CD14-positive monocyte (primary cell): ENCODE measurements around the gene NAPB. TPM values are rescaled to one million over a fixed set of nuclear protein-coding genes. Genes with fewer than 3 reads are reported as not detected.

ENCODE experiments used
- DNase-seq, 3 donors: peaks; one replicate each; pipeline ENCODE4 v3.0.0-alpha.2; 2011 to 2022
- H2AFZ ChIP-seq: 2 replicates; pipeline ENCODE4 v1.6.0; 2012; ENCODE audit warnings: mild to moderate bottlenecking, low read depth, low read length, inconsistent platforms; ENCODE audit not compliant: insufficient read depth, poor library complexity, severe bottlenecking
- H3K27ac ChIP-seq, 2 donors: 1 replicate in 1 of 2; 2 replicates in 1 of 2; pipeline ENCODE4 v1.5.1; 2012 to 2013; ENCODE audit warnings: low read length in 2 of 2, control low read depth in 1 of 2, inconsistent platforms in 1 of 2, low read depth in 1 of 2, mild to moderate bottlenecking in 1 of 2
- H3K27me3 ChIP-seq, 2 donors: one replicate each; pipeline versions ENCODE4 v1.6.0 to v1.6.1; 2011 to 2013; ENCODE audit warnings: low read length in 2 of 2; ENCODE audit not compliant: control insufficient read depth in 2 of 2, insufficient read depth in 2 of 2
- H3K36me3 ChIP-seq, 2 donors: replicated peaks in 1 of 2; 1 replicate in 1 of 2; 2 replicates in 1 of 2; pipeline versions ENCODE4 v1.5.1 to v1.6.1; 2012 to 2013; ENCODE audit warnings: low read length in 2 of 2, control low read depth in 1 of 2, inconsistent platforms in 1 of 2, mild to moderate bottlenecking in 1 of 2; ENCODE audit not compliant: insufficient read depth in 2 of 2, control insufficient read depth in 1 of 2
- H3K4me1 ChIP-seq, 2 donors: 1 replicate in 1 of 2; 2 replicates in 1 of 2; pipeline versions ENCODE4 v1.5.1 to v1.6.1; 2012 to 2013; ENCODE audit warnings: low read length in 2 of 2, control low read depth in 1 of 2, inconsistent platforms in 1 of 2, mild to moderate bottlenecking in 1 of 2, moderate library complexity in 1 of 2; ENCODE audit not compliant: insufficient read depth in 2 of 2, control insufficient read depth in 1 of 2
- H3K4me2 ChIP-seq: replicated peaks from 2 replicates; pipeline ENCODE3; 2012; ENCODE audit warnings: low read length, moderate library complexity, mild to moderate bottlenecking; ENCODE audit not compliant: poor library complexity, severe bottlenecking; ENCODE audit errors: extremely low read depth
- H3K4me3 ChIP-seq, 3 experiments: fragments of 200-600 bp in 1 of 3; sonication (generic) in 1 of 3; replicated peaks in 1 of 3; 1 replicate in 2 of 3; 2 replicates in 1 of 3; pipeline ENCODE4 v1.5.1; 2011 to 2013; ENCODE audit warnings: low read length in 3 of 3, mild to moderate bottlenecking in 3 of 3, control low read depth in 2 of 3, low read depth in 2 of 3, inconsistent platforms in 1 of 3, moderate library complexity in 1 of 3
- H3K79me2 ChIP-seq: 2 replicates; pipeline ENCODE4 v1.6.0; 2012; ENCODE audit warnings: mild to moderate bottlenecking, control low read depth, inconsistent platforms, low read length, moderate library complexity; ENCODE audit not compliant: insufficient read depth
- H3K9ac ChIP-seq: 2 replicates; pipeline ENCODE4 v1.6.0; 2017; ENCODE audit warnings: low read length, mild to moderate bottlenecking; ENCODE audit not compliant: insufficient read depth, poor library complexity, severe bottlenecking
- H3K9me3 ChIP-seq, 2 donors: replicated peaks in 1 of 2; 1 replicate in 1 of 2; 2 replicates in 1 of 2; pipeline versions ENCODE4 v1.5.1 to v1.6.1; 2012 to 2013; ENCODE audit warnings: low read length in 2 of 2, control low read depth in 1 of 2; ENCODE audit not compliant: control insufficient read depth in 1 of 2, insufficient read depth in 1 of 2
- H4K20me1 ChIP-seq: 2 replicates; pipeline ENCODE4 v1.6.0; 2012; ENCODE audit warnings: mild to moderate bottlenecking, low read length, control low read depth, moderate library complexity; ENCODE audit not compliant: insufficient read depth
- H3K27ac Mint-ChIP-seq, 7 donors: one replicate each; pipeline ENCODE4 v1.8.0; 2020; ENCODE audit warnings: mild to moderate bottlenecking in 7 of 7, mixed read lengths in 7 of 7, moderate library complexity in 6 of 7, inconsistent platforms in 2 of 7
- H3K27me3 Mint-ChIP-seq, 3 donors: one replicate each; pipeline ENCODE4 v1.8.0; 2021 to 2022; ENCODE audit warnings: low read depth in 3 of 3, mild to moderate bottlenecking in 3 of 3, mixed read lengths in 3 of 3, moderate library complexity in 3 of 3, inconsistent platforms in 1 of 3
- H3K36me3 Mint-ChIP-seq, 2 donors: one replicate each; pipeline ENCODE4 v1.8.0; 2020; ENCODE audit warnings: mixed read lengths in 2 of 2, inconsistent platforms in 1 of 2, mild to moderate bottlenecking in 1 of 2
- H3K4me1 Mint-ChIP-seq: one replicate; pipeline ENCODE4 v1.8.0; 2020; ENCODE audit warnings: mild to moderate bottlenecking, mixed read lengths
- H3K4me3 Mint-ChIP-seq, 2 donors: one replicate each; pipeline ENCODE4 v1.8.0; 2020; ENCODE audit warnings: mild to moderate bottlenecking in 2 of 2, mixed read lengths in 2 of 2, moderate library complexity in 1 of 2
- H3K9me3 Mint-ChIP-seq, 7 donors: one replicate each; pipeline ENCODE4 v1.8.0; 2020 to 2022; ENCODE audit warnings: mixed read lengths in 7 of 7, mild to moderate bottlenecking in 6 of 7, moderate library complexity in 6 of 7, inconsistent platforms in 2 of 7
- WGBS: methylation state at CpG from one replicate; pipeline ENCODE4 v1.1.5; 2013; ENCODE audit warnings: missing lambda C conversion rate; ENCODE audit not compliant: insufficient coverage; 5-methylcytosine and 5-hydroxymethylcytosine counted together
- intact Hi-C, 2 donors: fragments of 100-400 bp; cut with micrococcal nuclease; formaldehyde crosslinking; loops; one replicate each; pipeline versions ENCODE4 v1.15.0 to v1.15.1; 2023
- polyA plus RNA-seq, 3 donors: library from polyadenylated mRNA; depleted of rRNA in 1 of 3; unstranded in 2 of 3; stranded (reverse) in 1 of 3; fragments of 300-500 nt in 2 of 3; fragments of >200 nt in 1 of 3; fragmentation: Illumina TruSeq in 2 of 3; gene quantifications; 1 replicate in 2 of 3; 2 replicates in 1 of 3; pipeline ENCODE4 v1.2.3, GENCODE V29; 2012 to 2021
- TF ChIP-seq, protein P1 (sequence below): fragments of 200-600 bp; IDR thresholded peaks from one replicate; pipeline ENCODE4 v1.8.0; 2022; ENCODE audit warnings: antibody characterized with exemption, mild to moderate bottlenecking

The NAPB gene
- polyA plus RNA-seq, 3 donors = 2.4 to 6.3 (median 2.6) TPM

DNA sequence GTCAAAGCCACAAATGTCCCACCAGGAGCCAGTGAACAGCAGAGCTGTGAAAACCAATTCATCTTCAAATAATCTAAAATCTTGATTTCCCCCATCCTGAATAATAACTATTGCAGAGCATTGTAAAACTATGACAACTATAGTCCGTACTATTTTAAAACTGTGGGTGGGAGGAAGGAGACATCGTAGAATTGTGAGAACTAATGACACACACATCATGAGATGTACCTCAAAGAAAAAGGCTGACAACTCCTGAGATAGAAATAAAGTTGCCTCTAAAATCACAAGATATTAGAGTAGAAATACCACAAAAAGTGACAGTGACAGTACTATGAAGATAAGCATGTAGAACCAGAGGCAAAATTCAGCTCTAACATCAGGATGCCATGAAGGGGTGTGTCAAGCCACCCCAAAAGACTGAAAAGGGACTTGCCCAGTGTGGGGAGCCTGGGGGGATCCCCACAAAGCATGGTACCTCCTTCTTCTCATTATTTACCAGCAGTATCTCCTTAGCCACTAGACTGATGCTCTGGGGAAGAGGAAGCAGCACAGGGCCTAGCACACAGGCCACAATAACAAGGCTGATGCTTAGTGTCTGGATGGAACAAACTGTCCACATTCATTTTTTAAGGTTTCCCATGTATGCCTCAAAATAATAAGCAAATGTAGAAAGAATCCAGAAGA is 13.4 kb downstream of the NAPB start:
- Histone ChIP-seq H4K20me1 (peaks cover 81% of the 10 kb centered on the region), H3K36me3 (peaks cover 3 to 5% of the 10 kb centered on the region in 2 donors), H2AFZ (no peak overlapping the region), H3K79me2 (peaks cover 88% of the 10 kb centered on the region), H3K27me3 (no peaks in the 10 kb centered on the region), H3K9me3 (no peaks in the 10 kb centered on the region), H3K9ac (no peak overlapping the region), H3K4me1 (no peaks in the 10 kb centered on the region), H3K27ac (no peak overlapping the region), H3K4me2 (no peak overlapping the region), H3K4me3 (no peak overlapping the region)
- Mint-ChIP-seq H3K36me3 (peaks cover 11 to 17% of the 10 kb centered on the region in 2 donors), H3K27me3 (peaks cover 0 to 1% (median 0%) of the 10 kb centered on the region in 3 donors), H3K4me3 (no peak overlapping the region), H3K27ac (peak overlapping the region in 2 of 7 donors; percentile 21 to 46), H3K9me3 (no peaks in the 10 kb centered on the region), H3K4me1 (peaks cover 15% of the 10 kb centered on the region)
- DNase-seq = peak in 1 of 3 donors; percentile 18
- intact Hi-C loops = loop anchor here in 1 of 2 donors (10.0 kb wide), 1 partner anchor 63 kb away; no protein-coding TSS in a partner anchor
- TF ChIP-seq, protein P1, sequence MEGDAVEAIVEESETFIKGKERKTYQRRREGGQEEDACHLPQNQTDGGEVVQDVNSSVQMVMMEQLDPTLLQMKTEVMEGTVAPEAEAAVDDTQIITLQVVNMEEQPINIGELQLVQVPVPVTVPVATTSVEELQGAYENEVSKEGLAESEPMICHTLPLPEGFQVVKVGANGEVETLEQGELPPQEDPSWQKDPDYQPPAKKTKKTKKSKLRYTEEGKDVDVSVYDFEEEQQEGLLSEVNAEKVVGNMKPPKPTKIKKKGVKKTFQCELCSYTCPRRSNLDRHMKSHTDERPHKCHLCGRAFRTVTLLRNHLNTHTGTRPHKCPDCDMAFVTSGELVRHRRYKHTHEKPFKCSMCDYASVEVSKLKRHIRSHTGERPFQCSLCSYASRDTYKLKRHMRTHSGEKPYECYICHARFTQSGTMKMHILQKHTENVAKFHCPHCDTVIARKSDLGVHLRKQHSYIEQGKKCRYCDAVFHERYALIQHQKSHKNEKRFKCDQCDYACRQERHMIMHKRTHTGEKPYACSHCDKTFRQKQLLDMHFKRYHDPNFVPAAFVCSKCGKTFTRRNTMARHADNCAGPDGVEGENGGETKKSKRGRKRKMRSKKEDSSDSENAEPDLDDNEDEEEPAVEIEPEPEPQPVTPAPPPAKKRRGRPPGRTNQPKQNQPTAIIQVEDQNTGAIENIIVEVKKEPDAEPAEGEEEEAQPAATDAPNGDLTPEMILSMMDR = no peak
- no CpG with 5 or more reads among the region's 2 CpGs for WGBS

DNA sequence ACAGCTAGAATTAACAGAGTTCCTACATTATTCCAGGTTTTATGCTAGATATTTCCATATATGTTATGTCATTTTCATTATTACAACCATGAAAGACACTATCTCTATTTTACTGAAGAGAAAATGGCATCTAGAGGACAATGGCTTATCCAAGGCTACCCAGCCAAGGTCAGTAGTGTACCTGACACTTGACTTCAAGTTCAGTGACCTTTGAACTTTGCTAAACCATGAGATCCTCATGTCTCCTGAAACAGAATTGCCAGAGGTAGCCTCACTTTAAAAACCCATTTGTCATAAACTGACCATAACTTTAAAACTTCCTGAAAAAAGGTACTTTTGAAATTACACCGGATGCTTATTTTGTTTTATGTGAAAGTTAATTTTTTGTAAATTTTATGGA is 14.4 kb downstream of the NAPB start:
- no peak for DNase-seq
- no peaks in the 10 kb centered on the region for H3K9me3 ChIP-seq
- Mint-ChIP-seq H3K4me1 (peaks cover 13% of the 10 kb centered on the region), H3K4me3 (no peak overlapping the region), H3K36me3 (peaks cover 14 to 22% of the 10 kb centered on the region in 2 donors), H3K9me3 (no peaks in the 10 kb centered on the region), H3K27me3 (peaks cover 0 to 1% (median 0%) of the 10 kb centered on the region in 3 donors), H3K27ac (no peak overlapping the region)
- H3K9ac ChIP-seq = no peak overlapping the region
- no peaks in the 10 kb centered on the region for H3K4me1 ChIP-seq
- TF ChIP-seq, protein P1 = no peak
- H3K36me3 ChIP-seq = peaks cover 6 to 15% of the 10 kb centered on the region in 2 donors
- peaks cover 79% of the 10 kb centered on the region for H3K79me2 ChIP-seq
- no CpG with 5 or more reads among the region's 1 CpG for WGBS
- H3K27ac ChIP-seq = no peak overlapping the region
- H3K4me3 ChIP-seq = no peak overlapping the region
- H3K27me3 ChIP-seq = no peaks in the 10 kb centered on the region
- H4K20me1 ChIP-seq = peaks cover 78% of the 10 kb centered on the region
- intact Hi-C loops = loop anchor here in 1 of 2 donors (10.0 kb wide), 1 partner anchor 62 kb away; no protein-coding TSS in a partner anchor
- no peak overlapping the region for H3K4me2 ChIP-seq
- H2AFZ ChIP-seq = no peak overlapping the region
